Loucy (cell line): ENCODE measurements around the gene ASPM.
A peak's percentile ranks its signal among the peaks of the same experiment; 100 is the strongest.

Experiments
- H2AFZ ChIP-seq: fragments of 200-600 bp; sonication (generic); 2 replicates; pipeline ENCODE4 v1.6.0; 2016; ENCODE audit warnings: antibody characterized with exemption, mild to moderate bottlenecking, low read length, moderate library complexity
- H3F3A ChIP-seq: fragments of 200-600 bp; 2 replicates; pipeline ENCODE4 v1.6.0; 2016; ENCODE audit warnings: antibody characterized with exemption, low read depth, mild to moderate bottlenecking
- H3K27me3 ChIP-seq: fragments of 200-600 bp; sonication (generic); 2 replicates; pipeline ENCODE4 v1.6.1; 2014; ENCODE audit warnings: low read length, mild to moderate bottlenecking; ENCODE audit not compliant: insufficient read depth, poor library complexity, severe bottlenecking
- H3K36me3 ChIP-seq: fragments of 200-600 bp; sonication (generic); 2 replicates; pipeline ENCODE4 v1.6.1; 2016; ENCODE audit warnings: low read length; ENCODE audit not compliant: insufficient read depth
- H3K4me1 ChIP-seq: fragments of 200-600 bp; sonication (generic); 2 replicates; pipeline ENCODE4 v1.5.1; 2014; ENCODE audit warnings: low read length, mild to moderate bottlenecking; ENCODE audit not compliant: insufficient read depth, poor library complexity, severe bottlenecking
- H3K4me2 ChIP-seq: fragments of 200-600 bp; sonication (generic); 2 replicates; pipeline ENCODE4 v1.6.0; 2014; ENCODE audit warnings: antibody characterized with exemption, low read length, low read depth, mild to moderate bottlenecking; ENCODE audit not compliant: poor library complexity, severe bottlenecking
- H3K4me3 ChIP-seq: fragments of 200-600 bp; sonication (generic); 2 replicates; pipeline ENCODE4 v1.5.1; 2014; ENCODE audit warnings: low read length, mild to moderate bottlenecking, mixed read lengths; ENCODE audit not compliant: poor library complexity, severe bottlenecking
- H3K79me2 ChIP-seq: fragments of 200-600 bp; sonication (generic); 2 replicates; pipeline ENCODE4 v1.6.1; 2014; ENCODE audit warnings: low read length; ENCODE audit not compliant: insufficient read depth
- H3K9ac ChIP-seq: fragments of 200-600 bp; sonication (generic); 2 replicates; pipeline ENCODE4 v1.6.0; 2014; ENCODE audit warnings: mild to moderate bottlenecking, low read depth, low read length, moderate library complexity; ENCODE audit not compliant: poor library complexity, severe bottlenecking
- H3K9me2 ChIP-seq: fragments of 200-600 bp; sonication (generic); replicated peaks from 2 replicates; pipeline ENCODE4 v1.6.1; 2016; ENCODE audit warnings: low read depth, low read length, mixed read lengths
- H3K9me3 ChIP-seq: fragments of 200-600 bp; sonication (generic); 2 replicates; pipeline ENCODE4 v1.6.1; 2014; ENCODE audit warnings: mild to moderate bottlenecking, antibody characterized with exemption, low read length, low read depth; ENCODE audit not compliant: insufficient read depth
- H4K20me1 ChIP-seq: fragments of 200-600 bp; sonication (generic); 2 replicates; pipeline ENCODE4 v1.6.0; 2014; ENCODE audit warnings: antibody characterized with exemption, low read length, mild to moderate bottlenecking; ENCODE audit not compliant: insufficient read depth, poor library complexity, severe bottlenecking
- CTCF ChIP-seq: fragments of 200-600 bp; sonication (generic); conservative IDR thresholded peaks from 2 replicates; pipeline ENCODE4 v1.5.1; 2014; ENCODE audit warnings: mild to moderate bottlenecking, antibody characterized with exemption, low read length
- EZH2phosphoT487 ChIP-seq: fragments of 200-600 bp; IDR thresholded peaks from 2 replicates; pipeline ENCODE4 v1.6.1; 2018; ENCODE audit warnings: antibody characterized with exemption, mild to moderate bottlenecking, moderate library complexity, borderline replicate concordance

ASPM gene

GRCh38 chr1:197139169-197139568 is 7.3 kb downstream of the ASPM start:
- Histone ChIP-seq H3K36me3 (peaks cover 14% of the 10 kb centered on the region; the same call in 1 of the 2 replicates), H3K9me2 (no peaks in the 10 kb centered on the region), H4K20me1 (peaks cover 35% of the 10 kb centered on the region), H2AFZ (no peak overlapping the region), H3K4me3 (peak overlapping the region; percentile 98), H3K4me1 (peaks cover 74% of the 10 kb centered on the region), H3K79me2 (peaks cover 85% of the 10 kb centered on the region), H3K27me3 (no peaks in the 10 kb centered on the region), H3K9ac (no peak overlapping the region), H3F3A (no peaks in the 10 kb centered on the region), H3K9me3 (no peaks in the 10 kb centered on the region), H3K4me2 (peak overlapping the region; percentile 84)
- TF ChIP-seq CTCF: no peak

GRCh38 chr1:197137322-197137721 is 9.1 kb downstream of the ASPM start:
- TF ChIP-seq CTCF (no peak), EZH2phosphoT487 (no peak)
- Histone ChIP-seq H3K36me3 (peaks cover 13% of the 10 kb centered on the region; the same call in 1 of the 2 replicates), H3F3A (no peaks in the 10 kb centered on the region), H3K9me3 (no peaks in the 10 kb centered on the region), H3K9ac (no peak overlapping the region), H2AFZ (no peak overlapping the region), H3K4me3 (no peak overlapping the region), H3K4me2 (peak overlapping the region; percentile 84), H3K9me2 (no peaks in the 10 kb centered on the region), H3K79me2 (peaks cover 70% of the 10 kb centered on the region), H3K4me1 (peaks cover 55% of the 10 kb centered on the region), H4K20me1 (peaks cover 25% of the 10 kb centered on the region), H3K27me3 (no peaks in the 10 kb centered on the region)

GRCh38 chr1:197130677-197131304 is 15.7 kb downstream of the ASPM start:
- no peaks in the 10 kb centered on the region for H3K9me3 ChIP-seq
- no peak overlapping the region for H3K9ac ChIP-seq
- H3F3A ChIP-seq: no peaks in the 10 kb centered on the region
- H3K4me3 ChIP-seq: no peak overlapping the region
- H3K9me2 ChIP-seq: no peaks in the 10 kb centered on the region
- no peak overlapping the region for H2AFZ ChIP-seq
- H3K79me2 ChIP-seq: peaks cover 11% of the 10 kb centered on the region; the same call in 1 of the 2 replicates
- TF ChIP-seq EZH2phosphoT487: no peak
- TF ChIP-seq CTCF: no peak
- H4K20me1 ChIP-seq: peaks cover 7% of the 10 kb centered on the region
- no peaks in the 10 kb centered on the region for H3K27me3 ChIP-seq
- H3K4me1 ChIP-seq: peaks cover 2% of the 10 kb centered on the region
- no peak overlapping the region for H3K4me2 ChIP-seq
- peaks cover 64% of the 10 kb centered on the region; the same call in 1 of the 2 replicates for H3K36me3 ChIP-seq
